ENCODE measurements around the gene TBC1D17.

The TBC1D17 gene

DNA sequence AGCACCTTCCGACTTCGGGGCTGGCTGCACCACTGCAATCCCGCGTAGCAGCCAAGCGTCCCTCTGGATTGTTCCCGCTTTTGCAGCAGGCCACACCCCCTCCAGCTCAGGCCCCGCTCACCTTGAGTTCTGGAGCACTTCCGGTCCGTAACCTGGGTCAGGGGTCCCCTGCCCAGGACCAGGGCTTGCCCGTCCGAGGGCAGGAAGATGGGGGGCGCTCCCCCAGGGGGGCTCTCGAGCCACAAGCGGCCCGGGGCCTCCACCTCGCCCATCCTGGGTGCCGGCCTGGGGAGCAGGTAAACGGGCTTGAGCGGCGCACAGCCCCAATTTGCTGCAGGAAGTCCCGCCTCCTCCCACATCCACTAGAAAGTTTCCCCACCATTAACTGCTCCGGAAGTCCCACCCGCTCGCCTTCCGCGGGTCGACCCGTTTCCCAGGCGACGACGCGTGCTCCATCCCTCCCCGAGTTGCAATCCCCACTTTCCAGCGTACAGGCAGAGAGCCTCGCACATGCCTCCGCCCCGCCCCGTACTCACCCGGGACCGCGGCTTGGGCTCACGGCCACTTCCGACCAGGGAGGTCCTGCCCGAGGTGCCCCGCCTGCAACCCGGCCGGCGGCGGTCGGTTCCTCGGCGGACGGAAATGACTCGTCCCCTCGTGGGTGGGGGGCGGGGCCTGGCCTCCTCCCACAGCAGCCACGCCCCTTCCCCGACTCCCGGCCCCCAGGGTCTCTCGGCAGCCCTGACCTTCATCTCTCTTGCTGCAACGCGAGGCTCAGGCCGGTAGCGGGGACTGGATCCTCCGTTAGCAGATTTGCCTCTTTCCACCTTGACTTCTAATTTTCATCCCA, 10.3 kb upstream of the TBC1D17 start, which contains the start of gene PNKP:
PNKP (minus strand) TSS at position 644 of the 850 bp plus-strand sequence; CDS start at position 272, 372 bp downstream.
- Histone ChIP-seq H3K9me2 (replicated peaks; ENCODE audit: insufficient read depth, low read length) (no peaks in the 10 kb centered on the region), H3K9ac (ENCODE audit: low read length) (peak within 1 kb of the TSS; percentile 83), H3F3A (ENCODE audit: insufficient read depth, low read length) (peaks cover 35% of the 10 kb centered on the region), H3K4me1 (ENCODE audit: low read length) (peaks cover 30% of the 10 kb centered on the region), H3K27me3 (replicated peaks; ENCODE audit: insufficient read depth, low read length) (no peaks in the 10 kb centered on the region), H3K36me3 (replicated peaks; ENCODE audit: insufficient read depth, low read length) (peaks cover 7% of the 10 kb centered on the region), H3K4me2 (ENCODE audit: low read depth, low read length) (peak within 1 kb of the TSS; percentile 94), H3K9me3 (replicated peaks; ENCODE audit: insufficient read depth, low read length) (no peaks in the 10 kb centered on the region), H2AFZ (ENCODE audit: low read length) (peak within 1 kb of the TSS; percentile 83), H3K79me2 (ENCODE audit: low read length) (peaks cover 47% of the 10 kb centered on the region), H3K27ac (ENCODE audit: low read length) (peak within 1 kb of the TSS; percentile 96), H3K4me3 (ENCODE audit: low read length) (peak within 1 kb of the TSS; percentile 82), H4K20me1 (ENCODE audit: insufficient read depth, low read length) (no peaks in the 10 kb centered on the region)
- DNase-seq: peak; percentile 95
- TF ChIP-seq EZH2 (optimal IDR thresholded peaks at IDR 0.05; ENCODE audit: low read depth, low read length): no peak
- TF ChIP-seq EZH2phosphoT487 (IDR thresholded peaks at IDR 0.05; ENCODE audit: low read length): no peak
- TF ChIP-seq, protein P1, sequence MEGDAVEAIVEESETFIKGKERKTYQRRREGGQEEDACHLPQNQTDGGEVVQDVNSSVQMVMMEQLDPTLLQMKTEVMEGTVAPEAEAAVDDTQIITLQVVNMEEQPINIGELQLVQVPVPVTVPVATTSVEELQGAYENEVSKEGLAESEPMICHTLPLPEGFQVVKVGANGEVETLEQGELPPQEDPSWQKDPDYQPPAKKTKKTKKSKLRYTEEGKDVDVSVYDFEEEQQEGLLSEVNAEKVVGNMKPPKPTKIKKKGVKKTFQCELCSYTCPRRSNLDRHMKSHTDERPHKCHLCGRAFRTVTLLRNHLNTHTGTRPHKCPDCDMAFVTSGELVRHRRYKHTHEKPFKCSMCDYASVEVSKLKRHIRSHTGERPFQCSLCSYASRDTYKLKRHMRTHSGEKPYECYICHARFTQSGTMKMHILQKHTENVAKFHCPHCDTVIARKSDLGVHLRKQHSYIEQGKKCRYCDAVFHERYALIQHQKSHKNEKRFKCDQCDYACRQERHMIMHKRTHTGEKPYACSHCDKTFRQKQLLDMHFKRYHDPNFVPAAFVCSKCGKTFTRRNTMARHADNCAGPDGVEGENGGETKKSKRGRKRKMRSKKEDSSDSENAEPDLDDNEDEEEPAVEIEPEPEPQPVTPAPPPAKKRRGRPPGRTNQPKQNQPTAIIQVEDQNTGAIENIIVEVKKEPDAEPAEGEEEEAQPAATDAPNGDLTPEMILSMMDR (IDR thresholded peaks at IDR 0.05; ENCODE audit: low read length): no peak

DNA sequence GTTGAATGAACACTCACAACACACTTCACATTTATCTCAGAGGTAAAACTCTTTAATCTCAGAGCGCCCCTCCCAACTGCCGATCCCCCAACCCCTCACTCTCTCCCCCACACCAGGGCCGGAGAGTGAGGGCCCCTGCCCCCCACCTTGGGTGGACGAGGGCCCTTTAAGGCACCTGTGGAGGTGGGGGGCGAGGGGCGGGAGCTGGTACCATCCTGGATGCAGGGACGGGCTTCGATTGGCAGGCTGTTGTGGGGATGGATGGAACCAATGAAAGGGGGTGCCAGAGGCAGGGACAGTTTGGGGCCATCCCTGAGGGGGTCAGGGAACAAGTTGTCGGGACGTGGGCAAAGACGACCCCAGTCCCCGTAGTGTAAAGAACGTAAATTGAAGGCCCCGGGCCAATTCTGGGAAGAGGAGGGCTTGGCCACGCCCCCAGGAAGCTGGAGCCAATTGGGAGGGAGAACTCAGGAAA, 8.5 kb upstream of the TBC1D17 start:
- H3F3A ChIP-seq (ENCODE audit: insufficient read depth, low read length): peaks cover 35% of the 10 kb centered on the region
- H3K36me3 ChIP-seq (replicated peaks; ENCODE audit: insufficient read depth, low read length): peaks cover 4% of the 10 kb centered on the region
- no peak for DNase-seq
- H3K9me2 ChIP-seq (replicated peaks; ENCODE audit: insufficient read depth, low read length): no peaks in the 10 kb centered on the region
- H4K20me1 ChIP-seq (ENCODE audit: insufficient read depth, low read length): no peaks in the 10 kb centered on the region
- peak overlapping the region; percentile 57; the same call in 1 of the 2 replicates for H2AFZ ChIP-seq (ENCODE audit: low read length)
- no peaks in the 10 kb centered on the region for H3K27me3 ChIP-seq (replicated peaks; ENCODE audit: insufficient read depth, low read length)
- peak overlapping the region; percentile 49 for H3K4me3 ChIP-seq (ENCODE audit: low read length)
- H3K9me3 ChIP-seq (replicated peaks; ENCODE audit: insufficient read depth, low read length): no peaks in the 10 kb centered on the region
- peak overlapping the region; percentile 21; the same call in 1 of the 2 replicates for H3K27ac ChIP-seq (ENCODE audit: low read length)
- peaks cover 30% of the 10 kb centered on the region for H3K4me1 ChIP-seq (ENCODE audit: low read length)
- peak overlapping the region; percentile 94 for H3K4me2 ChIP-seq (ENCODE audit: low read depth, low read length)
- H3K79me2 ChIP-seq (ENCODE audit: low read length): peaks cover 51% of the 10 kb centered on the region
- TF ChIP-seq EZH2 (optimal IDR thresholded peaks at IDR 0.05; ENCODE audit: low read depth, low read length) (no peak), EZH2phosphoT487 (IDR thresholded peaks at IDR 0.05; ENCODE audit: low read length) (no peak)
- TF ChIP-seq, protein P1 (IDR thresholded peaks at IDR 0.05; ENCODE audit: low read length): no peak
- H3K9ac ChIP-seq (ENCODE audit: low read length): peak overlapping the region; percentile 5; the same call in 1 of the 2 replicates

DNA sequence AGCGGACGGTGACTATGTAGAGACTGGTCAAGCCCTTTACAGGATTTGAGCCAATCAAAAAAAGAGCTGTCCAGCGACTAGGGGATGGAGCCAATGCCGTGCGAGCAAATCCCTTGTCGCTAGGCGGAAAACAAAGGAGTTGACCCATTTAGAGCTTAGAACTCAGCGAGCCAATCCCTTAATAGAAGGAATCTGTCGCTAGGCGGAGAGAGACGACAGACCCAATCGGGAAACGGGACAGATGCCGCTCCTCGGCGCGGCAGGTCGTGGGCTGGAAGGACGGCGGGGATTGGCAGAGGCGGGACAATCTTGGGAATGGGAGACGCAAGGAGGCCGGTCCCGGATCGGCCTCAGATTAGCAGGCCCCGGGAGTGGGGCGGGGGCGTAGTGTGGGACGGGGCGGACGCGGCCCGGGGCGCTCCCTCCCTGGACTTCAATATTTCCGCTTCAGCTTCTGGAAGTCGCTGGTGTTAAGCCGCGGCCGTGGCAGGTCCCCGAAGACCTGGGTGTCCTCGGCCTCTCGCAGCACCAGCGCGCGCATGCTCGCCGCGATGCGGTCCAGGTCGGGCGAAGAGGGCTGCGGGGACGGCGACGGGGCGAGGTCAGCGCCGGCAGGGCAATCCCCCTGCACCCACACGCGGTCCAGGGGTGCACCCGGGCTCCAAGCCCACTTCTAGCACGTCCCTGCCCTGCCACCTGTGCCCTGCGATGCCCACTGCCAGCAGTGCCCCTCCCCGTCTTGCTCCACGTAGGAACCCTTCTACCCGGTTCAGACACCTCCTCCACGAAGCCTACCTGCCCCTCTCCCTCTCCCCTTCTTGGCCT, 7.8 kb upstream of the TBC1D17 start:
- peaks cover 51% of the 10 kb centered on the region for H3K79me2 ChIP-seq (ENCODE audit: low read length)
- TF ChIP-seq EZH2phosphoT487 (IDR thresholded peaks at IDR 0.05; ENCODE audit: low read length) (no peak), EZH2 (optimal IDR thresholded peaks at IDR 0.05; ENCODE audit: low read depth, low read length) (no peak)
- TF ChIP-seq, protein P1 (IDR thresholded peaks at IDR 0.05; ENCODE audit: low read length): no peak

More for the DNA sequence above, 7.8 kb upstream of the TBC1D17 start:
- DNase-seq: peak; percentile 99
- Histone ChIP-seq H3F3A (ENCODE audit: insufficient read depth, low read length) (peaks cover 35% of the 10 kb centered on the region), H2AFZ (ENCODE audit: low read length) (peak overlapping the region; percentile 63), H3K27ac (ENCODE audit: low read length) (peak overlapping the region; percentile 70; the same call in 1 of the 2 replicates), H3K9me2 (replicated peaks; ENCODE audit: insufficient read depth, low read length) (no peaks in the 10 kb centered on the region), H3K27me3 (replicated peaks; ENCODE audit: insufficient read depth, low read length) (no peaks in the 10 kb centered on the region), H3K4me2 (ENCODE audit: low read depth, low read length) (peak overlapping the region; percentile 94), H3K4me1 (ENCODE audit: low read length) (peaks cover 30% of the 10 kb centered on the region), H3K9me3 (replicated peaks; ENCODE audit: insufficient read depth, low read length) (no peaks in the 10 kb centered on the region), H3K9ac (ENCODE audit: low read length) (peak overlapping the region; percentile 63), H3K36me3 (replicated peaks; ENCODE audit: insufficient read depth, low read length) (no peaks in the 10 kb centered on the region; the same call in 1 of the 2 replicates), H4K20me1 (ENCODE audit: insufficient read depth, low read length) (no peaks in the 10 kb centered on the region), H3K4me3 (ENCODE audit: low read length) (peak overlapping the region; percentile 68)

Data from MM.1S (cell line).